ELR (cell line): Measurements from ENCODE around the gene TMBIM1.

ENCODE experiments used
- DNase-seq: peaks from one replicate; pipeline ENCODE4 v3.0.0-alpha.2; 2015; ENCODE audit warnings: low read depth

Gene TMBIM1

GRCh38 chr2:218272531-218273212, 19.6 kb downstream of the TMBIM1 start:
- DNase-seq: peak; percentile 92

GRCh38 chr2:218271865-218272530, 20.3 kb downstream of the TMBIM1 start:
- DNase-seq: no peak

- DNase-seq: no peak
Measured at GRCh38 chr2:218271487-218271797, 20.9 kb downstream of the TMBIM1 start.

- peak; percentile 47 for DNase-seq
Measured at GRCh38 chr2:218270721-218271486, 21.4 kb downstream of the TMBIM1 start.

- peak; percentile 100 for DNase-seq
Measured at GRCh38 chr2:218269900-218270720, 22.2 kb downstream of the TMBIM1 start, which contains the start of the genes AAMP and PNKD. TSS of gene AAMP (minus strand) at chr2:218270137. CDS start at chr2:218270086, 51 bp downstream. TSS of gene PNKD (plus strand) at chr2:218270519. CDS start at chr2:218270536, 17 bp downstream.

- DNase-seq: no peak
Measured at GRCh38 chr2:218267259-218267658, 25.0 kb downstream of the TMBIM1 start.

- no peak for DNase-seq
Measured at GRCh38 chr2:218266316-218266979, 25.9 kb downstream of the TMBIM1 start.

- DNase-seq: no peak
Measured at GRCh38 chr2:218265626-218266025, 26.7 kb downstream of the TMBIM1 start.

- DNase-seq: no peak
Measured at GRCh38 chr2:218264773-218265561, 27.3 kb downstream of the TMBIM1 start.

- DNase-seq: no peak
Measured at GRCh38 chr2:218263817-218264641, 28.3 kb downstream of the TMBIM1 start.

- no peak for DNase-seq
Measured at GRCh38 chr2:218262631-218263586, 29.4 kb downstream of the TMBIM1 start.

GRCh38 chr2:218262237-218262600, 30.1 kb downstream of the TMBIM1 start:
- DNase-seq: no peak

GRCh38 chr2:218261423-218262236, 30.7 kb downstream of the TMBIM1 start:
- DNase-seq: no peak

- no peak for DNase-seq
Measured at GRCh38 chr2:218260742-218261422, 31.4 kb downstream of the TMBIM1 start, which contains the start of gene GPBAR1. TSS of gene GPBAR1 (plus strand) at chr2:218261015. CDS start at chr2:218262725, 1,710 bp downstream.

- no peak for DNase-seq
Measured at GRCh38 chr2:218260166-218260565, 32.1 kb downstream of the TMBIM1 start.

GRCh38 chr2:218259099-218259961, 33.0 kb downstream of the TMBIM1 start:
- DNase-seq: peak; percentile 83
